ENCODE results near the gene SMURF1. TPM values are rescaled to one million over a fixed set of nuclear protein-coding genes. Genes with fewer than 3 reads are reported as not detected.

The SMURF1 gene
- total RNA-seq, 1 experiment from 2014 or later = 16.7 TPM

DNA sequence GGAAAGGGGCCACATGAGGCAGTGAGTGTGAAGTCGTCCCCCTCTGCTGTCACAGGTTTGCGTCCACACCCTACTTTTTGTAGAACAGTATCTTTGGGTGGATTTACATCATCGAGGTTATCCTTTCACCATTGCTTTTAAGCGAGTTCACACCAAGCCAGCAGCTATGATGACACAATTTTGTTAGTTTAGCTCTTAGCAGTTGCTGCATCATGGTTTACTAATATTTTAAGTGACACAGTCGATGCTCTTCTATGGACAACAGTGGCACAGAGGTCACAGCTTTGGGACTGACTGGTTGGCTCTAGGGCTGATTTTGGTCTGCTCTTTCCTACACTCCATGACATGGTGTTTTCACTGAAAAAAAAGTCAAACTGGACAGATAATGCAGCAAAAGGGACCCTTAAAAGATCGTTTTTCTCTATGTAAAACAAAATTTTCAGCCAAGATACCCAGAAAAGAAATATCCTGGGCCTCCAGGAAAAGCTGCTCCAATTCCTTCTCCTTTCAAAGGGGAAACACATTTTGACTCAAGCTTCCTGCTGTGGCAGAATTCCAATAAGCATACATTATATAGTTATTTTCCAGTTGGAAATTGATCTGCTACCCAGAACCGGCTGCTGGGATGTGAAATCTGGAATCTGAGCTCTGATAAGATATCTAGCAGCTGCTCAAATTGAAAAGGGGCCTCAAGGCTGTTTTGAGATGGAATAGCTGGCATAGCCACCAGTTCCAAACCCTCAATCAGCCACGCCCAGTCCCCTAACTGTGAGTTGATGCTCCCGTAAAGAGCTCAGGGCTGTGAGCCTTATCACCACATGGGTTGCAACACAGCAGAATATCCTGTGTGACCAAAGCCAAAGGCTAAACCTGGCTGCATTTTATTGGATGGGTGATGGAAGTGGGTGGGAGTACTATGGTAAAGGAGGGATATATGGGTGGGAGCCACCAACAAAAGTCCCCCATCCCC is 114.2 kb downstream of the SMURF1 start:
- Histone ChIP-seq H3K4me3 (ENCODE audit: low read length) (no peak overlapping the region), H2AFZ (ENCODE audit: low read length) (no peak overlapping the region), H3K27me3 (ENCODE audit: low read length) (no peaks in the 10 kb centered on the region), H3K9ac (ENCODE audit: low read length) (no peak overlapping the region), H3K4me2 (ENCODE audit: low read depth, low read length, poor library complexity, severe bottlenecking) (no peak overlapping the region), H3K4me1 (ENCODE audit: low read length) (no peaks in the 10 kb centered on the region), H3K36me3 (ENCODE audit: insufficient read depth, low read length) (peaks cover 51% of the 10 kb centered on the region), H3K27ac (ENCODE audit: low read length) (no peak overlapping the region), H4K20me1 (ENCODE audit: insufficient read depth, low read depth, low read length) (0 out of 2 replicates have a peak, but pooled peaks cover 4% of the 10 kb centered on the region), H3K9me2 (replicated peaks; ENCODE audit: insufficient read depth, low read length) (no peaks in the 10 kb centered on the region), H3K9me3 (ENCODE audit: low read length) (no peaks in the 10 kb centered on the region), H3K79me2 (ENCODE audit: low read length) (no peaks in the 10 kb centered on the region)
- DNase-seq = no peak

DNA sequence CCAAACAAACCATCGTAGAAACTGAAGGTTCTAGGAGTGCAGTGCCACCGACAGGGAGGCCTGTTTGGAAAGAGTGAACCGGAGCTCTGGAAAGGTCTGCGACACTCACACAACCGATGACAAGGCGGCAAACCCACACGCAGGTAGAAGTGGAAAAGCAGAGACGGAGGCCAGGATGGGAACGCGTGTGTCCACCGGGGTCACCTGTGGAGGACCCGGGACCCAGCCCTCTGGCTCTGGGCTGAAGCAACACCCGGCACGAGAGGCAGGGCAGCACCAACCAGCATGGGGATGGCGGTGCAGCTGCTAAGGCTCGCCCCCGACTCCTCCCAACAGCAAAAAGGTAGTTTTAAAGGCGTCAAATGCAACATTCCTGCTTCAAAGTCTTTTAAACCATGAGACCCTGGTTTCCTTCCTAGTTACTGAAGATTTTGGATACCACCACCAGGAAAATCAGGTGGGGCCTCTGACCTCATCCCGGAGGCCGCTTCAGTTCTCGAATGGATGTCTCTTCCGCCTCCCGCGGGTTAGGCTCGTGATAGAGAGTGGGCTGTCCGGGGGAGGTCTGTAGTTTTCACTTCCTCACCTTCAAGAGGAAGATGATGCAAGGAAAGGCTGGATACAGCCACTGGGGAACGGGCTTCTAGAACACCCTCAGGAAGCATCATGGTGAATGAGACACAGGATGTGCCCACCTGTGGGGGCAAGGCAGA is 115.5 kb downstream of the SMURF1 start:
- Histone ChIP-seq H3K4me1 (ENCODE audit: low read length) (no peaks in the 10 kb centered on the region), H3K9ac (ENCODE audit: low read length) (no peak overlapping the region), H2AFZ (ENCODE audit: low read length) (no peak overlapping the region), H3K27ac (ENCODE audit: low read length) (no peak overlapping the region), H3K4me2 (ENCODE audit: low read depth, low read length, poor library complexity, severe bottlenecking) (no peak overlapping the region), H3K9me2 (replicated peaks; ENCODE audit: insufficient read depth, low read length) (no peaks in the 10 kb centered on the region), H3K4me3 (ENCODE audit: low read length) (no peak overlapping the region), H4K20me1 (ENCODE audit: insufficient read depth, low read depth, low read length) (0 out of 2 replicates have a peak, but pooled peaks cover 4% of the 10 kb centered on the region), H3K9me3 (ENCODE audit: low read length) (no peaks in the 10 kb centered on the region), H3K36me3 (ENCODE audit: insufficient read depth, low read length) (peaks cover 39% of the 10 kb centered on the region), H3K79me2 (ENCODE audit: low read length) (peaks cover 6% of the 10 kb centered on the region; the same call in 1 of the 2 replicates), H3K27me3 (ENCODE audit: low read length) (no peaks in the 10 kb centered on the region)
- DNase-seq = no peak

DNA sequence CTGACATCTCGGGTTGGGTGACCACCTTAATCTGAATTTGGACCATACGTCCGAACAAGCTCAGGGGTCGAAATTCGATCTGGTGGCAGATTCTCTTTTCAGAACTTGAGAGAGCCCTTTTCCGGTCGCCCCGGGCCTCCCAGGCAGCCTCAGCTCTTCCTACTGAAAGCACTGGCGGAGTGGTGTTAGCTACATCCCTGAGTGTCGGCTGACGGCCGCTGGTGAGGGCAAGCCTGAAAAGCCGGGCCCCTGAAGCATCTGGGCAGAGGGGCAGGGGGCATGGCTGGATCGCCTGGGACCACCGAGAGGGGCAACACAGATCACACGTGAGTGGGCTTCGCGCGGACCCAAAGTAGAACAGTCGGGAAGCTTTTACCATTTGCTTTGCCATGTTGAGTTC is 116.1 kb downstream of the SMURF1 start:
- no peak overlapping the region for H2AFZ ChIP-seq (ENCODE audit: low read length)
- H3K36me3 ChIP-seq (ENCODE audit: insufficient read depth, low read length) = peaks cover 39% of the 10 kb centered on the region
- no peaks in the 10 kb centered on the region for H3K9me3 ChIP-seq (ENCODE audit: low read length)
- no peak overlapping the region for H3K27ac ChIP-seq (ENCODE audit: low read length)
- no peak overlapping the region for H3K4me2 ChIP-seq (ENCODE audit: low read depth, low read length, poor library complexity, severe bottlenecking)
- H3K27me3 ChIP-seq (ENCODE audit: low read length) = no peaks in the 10 kb centered on the region
- peaks cover 6% of the 10 kb centered on the region; the same call in 1 of the 2 replicates for H3K79me2 ChIP-seq (ENCODE audit: low read length)
- no peak overlapping the region for H3K4me3 ChIP-seq (ENCODE audit: low read length)
- H3K4me1 ChIP-seq (ENCODE audit: low read length) = no peaks in the 10 kb centered on the region
- no peak for DNase-seq
- H4K20me1 ChIP-seq (ENCODE audit: insufficient read depth, low read depth, low read length) = 0 out of 2 replicates have a peak, but pooled peaks cover 4% of the 10 kb centered on the region
- H3K9ac ChIP-seq (ENCODE audit: low read length) = no peak overlapping the region
- no peaks in the 10 kb centered on the region for H3K9me2 ChIP-seq (replicated peaks; ENCODE audit: insufficient read depth, low read length)

DNA sequence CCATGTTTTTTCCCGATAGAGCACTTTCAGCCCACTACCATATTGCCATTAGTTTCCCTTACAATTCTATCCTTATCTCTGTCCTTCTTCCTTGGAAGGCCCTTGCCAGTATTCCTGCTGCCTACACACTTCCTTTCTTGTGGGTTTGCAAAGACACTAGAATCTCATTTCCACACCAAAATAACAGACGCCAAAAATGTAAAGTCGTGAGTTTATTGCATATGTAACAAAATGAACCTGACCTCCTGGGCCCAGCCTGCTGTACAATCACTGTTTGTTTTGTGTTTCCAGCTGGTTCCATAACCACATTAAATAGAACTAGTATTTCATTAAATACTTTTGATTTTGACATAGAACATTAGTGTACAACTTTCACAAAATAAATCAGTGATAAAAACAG is 116.7 kb downstream of the SMURF1 start:
- no peak overlapping the region for H3K27ac ChIP-seq (ENCODE audit: low read length)
- peaks cover 1% of the 10 kb centered on the region for H3K4me1 ChIP-seq (ENCODE audit: low read length)
- H3K27me3 ChIP-seq (ENCODE audit: low read length) = no peaks in the 10 kb centered on the region
- 0 out of 2 replicates have a peak, but pooled peaks cover 4% of the 10 kb centered on the region for H4K20me1 ChIP-seq (ENCODE audit: insufficient read depth, low read depth, low read length)
- H3K4me3 ChIP-seq (ENCODE audit: low read length) = no peak overlapping the region
- no peak for DNase-seq
- H2AFZ ChIP-seq (ENCODE audit: low read length) = no peak overlapping the region
- no peaks in the 10 kb centered on the region for H3K9me3 ChIP-seq (ENCODE audit: low read length)
- peaks cover 6% of the 10 kb centered on the region; the same call in 1 of the 2 replicates for H3K79me2 ChIP-seq (ENCODE audit: low read length)
- H3K9ac ChIP-seq (ENCODE audit: low read length) = no peak overlapping the region
- H3K9me2 ChIP-seq (replicated peaks; ENCODE audit: insufficient read depth, low read length) = no peaks in the 10 kb centered on the region
- H3K4me2 ChIP-seq (ENCODE audit: low read depth, low read length, poor library complexity, severe bottlenecking) = no peak overlapping the region
- H3K36me3 ChIP-seq (ENCODE audit: insufficient read depth, low read length) = peaks cover 39% of the 10 kb centered on the region

DNA sequence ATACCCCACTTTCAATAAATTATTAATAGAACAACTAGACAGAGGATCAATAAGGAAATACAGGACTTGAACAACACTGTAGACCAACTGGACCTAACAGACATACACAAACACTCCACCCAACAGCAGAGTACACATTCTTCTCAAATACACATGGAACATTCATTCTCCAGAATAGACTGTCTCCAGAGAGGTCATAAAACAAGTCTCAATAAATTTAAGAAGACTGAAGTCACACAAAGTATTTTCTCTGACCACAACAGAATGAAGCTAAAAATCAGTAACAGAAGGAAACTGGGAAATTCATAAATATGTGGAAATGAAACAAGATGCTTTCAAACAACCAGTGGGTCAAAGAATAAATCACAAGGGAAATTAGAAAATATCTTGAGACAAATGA is 119.8 kb downstream of the SMURF1 start:
- H3K9ac ChIP-seq (ENCODE audit: low read length) = no peak overlapping the region
- peaks cover 15% of the 10 kb centered on the region for H3K4me1 ChIP-seq (ENCODE audit: low read length)
- H3K4me2 ChIP-seq (ENCODE audit: low read depth, low read length, poor library complexity, severe bottlenecking) = no peak overlapping the region
- no peak for DNase-seq
- no peak overlapping the region for H3K27ac ChIP-seq (ENCODE audit: low read length)
- no peak overlapping the region for H2AFZ ChIP-seq (ENCODE audit: low read length)
- H3K9me3 ChIP-seq (ENCODE audit: low read length) = no peaks in the 10 kb centered on the region
- H3K36me3 ChIP-seq (ENCODE audit: insufficient read depth, low read length) = peaks cover 29% of the 10 kb centered on the region
- H3K4me3 ChIP-seq (ENCODE audit: low read length) = no peak overlapping the region
- no peaks in the 10 kb centered on the region for H3K27me3 ChIP-seq (ENCODE audit: low read length)
- H3K79me2 ChIP-seq (ENCODE audit: low read length) = peaks cover 20% of the 10 kb centered on the region
- H3K9me2 ChIP-seq (replicated peaks; ENCODE audit: insufficient read depth, low read length) = no peaks in the 10 kb centered on the region
- H4K20me1 ChIP-seq (ENCODE audit: insufficient read depth, low read depth, low read length) = no peaks in the 10 kb centered on the region

DNA sequence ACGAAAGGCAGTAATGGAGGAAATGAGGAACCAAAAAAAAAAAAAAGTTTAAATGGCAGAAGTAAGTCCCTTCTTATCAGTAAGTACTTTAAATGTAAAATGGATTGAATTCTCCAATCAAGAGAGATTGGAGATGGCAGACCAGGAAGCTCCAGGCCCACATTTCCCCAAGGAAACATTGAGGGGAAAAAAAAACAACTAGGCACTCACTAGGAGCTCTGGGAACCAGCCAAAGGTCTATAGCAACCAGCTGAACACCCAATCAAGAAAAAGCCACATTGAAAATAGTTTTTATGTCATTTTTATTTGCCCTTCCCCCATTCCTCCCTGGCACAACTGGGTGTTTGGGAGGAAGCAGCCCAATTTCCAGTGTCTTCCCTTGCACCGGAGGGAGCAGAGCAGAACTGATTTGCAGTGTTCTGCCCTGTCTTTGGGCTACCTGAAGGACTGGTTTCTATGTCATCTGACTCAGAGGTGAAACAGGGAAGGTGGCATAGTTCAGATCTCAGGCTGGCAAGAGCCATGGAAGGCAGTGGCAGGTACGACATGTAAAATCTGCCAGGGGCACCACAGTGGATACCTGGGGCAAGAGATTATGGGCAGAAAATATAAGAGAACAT is 121.9 kb downstream of the SMURF1 start:
- H3K27me3 ChIP-seq (ENCODE audit: low read length) = no peaks in the 10 kb centered on the region
- H3K9ac ChIP-seq (ENCODE audit: low read length) = no peak overlapping the region
- no peak overlapping the region for H3K4me3 ChIP-seq (ENCODE audit: low read length)
- peaks cover 38% of the 10 kb centered on the region for H3K79me2 ChIP-seq (ENCODE audit: low read length)
- H3K36me3 ChIP-seq (ENCODE audit: insufficient read depth, low read length) = peaks cover 28% of the 10 kb centered on the region
- H3K4me1 ChIP-seq (ENCODE audit: low read length) = peaks cover 20% of the 10 kb centered on the region
- H3K9me2 ChIP-seq (replicated peaks; ENCODE audit: insufficient read depth, low read length) = no peaks in the 10 kb centered on the region
- H4K20me1 ChIP-seq (ENCODE audit: insufficient read depth, low read depth, low read length) = no peaks in the 10 kb centered on the region
- DNase-seq = peak; percentile 59
- no peak overlapping the region for H2AFZ ChIP-seq (ENCODE audit: low read length)
- no peaks in the 10 kb centered on the region for H3K9me3 ChIP-seq (ENCODE audit: low read length)
- H3K4me2 ChIP-seq (ENCODE audit: low read depth, low read length, poor library complexity, severe bottlenecking) = peak overlapping the region; percentile 14
- H3K27ac ChIP-seq (ENCODE audit: low read length) = peak overlapping the region; percentile 66

DNA sequence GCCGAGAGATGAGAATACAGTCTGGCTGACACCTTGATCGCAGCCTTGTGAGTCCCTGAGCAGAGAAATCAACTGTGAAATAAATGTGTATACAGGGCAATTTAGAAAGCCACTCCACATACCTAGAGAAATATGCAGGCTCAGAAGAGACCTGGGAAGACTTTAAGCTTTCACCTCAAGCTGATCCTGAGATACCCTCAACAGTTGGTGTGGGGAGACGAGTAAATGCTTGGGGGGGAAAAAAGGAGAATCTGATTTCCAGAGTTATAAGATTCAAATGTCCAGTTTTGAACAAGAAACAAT is 123.5 kb downstream of the SMURF1 start:
- H3K4me1 ChIP-seq (ENCODE audit: low read length) = peaks cover 30% of the 10 kb centered on the region
- H3K9ac ChIP-seq (ENCODE audit: low read length) = no peak overlapping the region
- DNase-seq = no peak
- H4K20me1 ChIP-seq (ENCODE audit: insufficient read depth, low read depth, low read length) = no peaks in the 10 kb centered on the region
- no peaks in the 10 kb centered on the region for H3K9me3 ChIP-seq (ENCODE audit: low read length)
- H3K27me3 ChIP-seq (ENCODE audit: low read length) = no peaks in the 10 kb centered on the region
- H3K4me2 ChIP-seq (ENCODE audit: low read depth, low read length, poor library complexity, severe bottlenecking) = no peak overlapping the region
- peaks cover 40% of the 10 kb centered on the region for H3K79me2 ChIP-seq (ENCODE audit: low read length)
- H3K27ac ChIP-seq (ENCODE audit: low read length) = no peak overlapping the region
- no peak overlapping the region for H2AFZ ChIP-seq (ENCODE audit: low read length)
- no peak overlapping the region for H3K4me3 ChIP-seq (ENCODE audit: low read length)
- no peaks in the 10 kb centered on the region for H3K9me2 ChIP-seq (replicated peaks; ENCODE audit: insufficient read depth, low read length)
- H3K36me3 ChIP-seq (ENCODE audit: insufficient read depth, low read length) = peaks cover 38% of the 10 kb centered on the region

Measured in Karpas-422 (cell line).